Measurements from ENCODE around the gene ARHGEF6.

DNA sequence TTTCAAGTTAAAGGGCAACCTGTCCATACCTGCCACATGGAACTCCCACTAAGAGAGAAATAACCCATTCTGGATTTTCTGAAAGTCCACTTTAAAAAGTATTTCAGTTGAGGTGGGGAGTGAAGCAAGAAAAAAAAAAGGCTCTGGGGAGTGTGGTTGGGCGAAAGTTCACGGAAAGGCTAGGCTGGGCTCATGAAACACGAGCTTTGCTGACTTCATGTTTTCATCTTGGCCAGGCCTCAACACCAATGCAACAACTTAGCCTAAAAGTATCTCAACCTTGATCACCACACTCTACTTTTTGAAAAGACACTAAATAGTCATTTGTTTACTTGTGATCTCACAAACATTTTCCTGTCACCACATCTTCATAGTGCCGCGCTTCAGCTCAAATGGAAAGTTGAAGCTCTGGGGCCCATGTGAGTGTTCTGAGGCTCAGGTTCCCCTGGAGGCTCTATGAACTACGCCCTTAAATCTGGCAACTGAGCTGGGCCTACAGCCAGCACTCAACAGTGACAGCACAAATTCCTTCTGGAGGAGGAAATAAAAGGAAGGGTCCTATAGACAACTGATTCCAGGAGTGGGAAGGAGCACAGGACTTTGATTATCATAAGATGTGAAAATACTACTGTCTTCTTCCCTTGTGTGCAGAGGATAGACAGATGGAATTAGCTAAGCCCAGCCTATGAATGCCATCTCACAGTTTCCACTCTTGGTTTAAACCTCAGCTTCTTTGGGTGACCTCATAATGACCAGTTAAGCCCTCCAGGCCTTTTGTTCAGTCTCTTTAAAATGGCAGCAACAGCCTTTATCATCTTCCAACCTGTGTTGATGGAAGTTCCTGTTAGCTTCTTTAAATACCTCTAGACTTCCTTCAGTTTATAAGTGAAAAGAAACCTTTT, 127.7 kb downstream of the ARHGEF6 start:
- TF ChIP-seq, protein P1, sequence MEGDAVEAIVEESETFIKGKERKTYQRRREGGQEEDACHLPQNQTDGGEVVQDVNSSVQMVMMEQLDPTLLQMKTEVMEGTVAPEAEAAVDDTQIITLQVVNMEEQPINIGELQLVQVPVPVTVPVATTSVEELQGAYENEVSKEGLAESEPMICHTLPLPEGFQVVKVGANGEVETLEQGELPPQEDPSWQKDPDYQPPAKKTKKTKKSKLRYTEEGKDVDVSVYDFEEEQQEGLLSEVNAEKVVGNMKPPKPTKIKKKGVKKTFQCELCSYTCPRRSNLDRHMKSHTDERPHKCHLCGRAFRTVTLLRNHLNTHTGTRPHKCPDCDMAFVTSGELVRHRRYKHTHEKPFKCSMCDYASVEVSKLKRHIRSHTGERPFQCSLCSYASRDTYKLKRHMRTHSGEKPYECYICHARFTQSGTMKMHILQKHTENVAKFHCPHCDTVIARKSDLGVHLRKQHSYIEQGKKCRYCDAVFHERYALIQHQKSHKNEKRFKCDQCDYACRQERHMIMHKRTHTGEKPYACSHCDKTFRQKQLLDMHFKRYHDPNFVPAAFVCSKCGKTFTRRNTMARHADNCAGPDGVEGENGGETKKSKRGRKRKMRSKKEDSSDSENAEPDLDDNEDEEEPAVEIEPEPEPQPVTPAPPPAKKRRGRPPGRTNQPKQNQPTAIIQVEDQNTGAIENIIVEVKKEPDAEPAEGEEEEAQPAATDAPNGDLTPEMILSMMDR (conservative IDR thresholded peaks at IDR 0.05; ENCODE audit: low read length) = no peak
- TF ChIP-seq EZH2phosphoT487 (IDR thresholded peaks at IDR 0.05; ENCODE audit: borderline replicate concordance, low read depth, low read length) = no peak
